ENCODE measurements around the gene FRYL. TPM values are rescaled to one million over a fixed set of nuclear protein-coding genes. Genes with fewer than 3 reads are reported as not detected.

The FRYL gene
- total RNA-seq, 3 donors from 2014 or later = 70.9 to 112 (median 86.2) TPM

GRCh38 chr4:48635980-48636379 lies 144.1 kb downstream of the FRYL start:
- DNase-seq (ENCODE audit: low spot score in 2 of 2) = no peak
- Histone ChIP-seq H3K4me1 (no peaks in the 10 kb centered on the region), H3K9me3 (no peaks in the 10 kb centered on the region), H3K27me3 (no peaks in the 10 kb centered on the region), H3K36me3 (no peaks in the 10 kb centered on the region), H3K4me3 (no peak overlapping the region), H3K27ac (no peak overlapping the region)
- intact Hi-C loops (cut with DNase I; ENCODE audit: low total_unique reads) = no loop called here
- TF ChIP-seq POLR2AphosphoS5 (IDR thresholded peaks at IDR 0.05) (no peak), POLR2A (IDR thresholded peaks at IDR 0.05) (no peak), CTCF (IDR thresholded peaks at IDR 0.05) (no peak)

- no peaks in the 10 kb centered on the region for H3K9me3 ChIP-seq
- intact Hi-C loops (cut with DNase I; ENCODE audit: low total_unique reads) = no loop called here
- no peak for TF ChIP-seq CTCF (IDR thresholded peaks at IDR 0.05)
- no peak for TF ChIP-seq POLR2AphosphoS5 (IDR thresholded peaks at IDR 0.05)
- no peak for TF ChIP-seq POLR2A (IDR thresholded peaks at IDR 0.05)
- H3K27ac ChIP-seq = no peak overlapping the region
- H3K4me3 ChIP-seq = no peak overlapping the region
- H3K4me1 ChIP-seq = no peaks in the 10 kb centered on the region
- H3K27me3 ChIP-seq = no peaks in the 10 kb centered on the region
- DNase-seq (ENCODE audit: low spot score in 2 of 2) = no peak
- H3K36me3 ChIP-seq = no peaks in the 10 kb centered on the region
Measured at GRCh38 chr4:48635310-48635709, 144.8 kb downstream of the FRYL start.

GRCh38 chr4:48634688-48635308 lies 145.3 kb downstream of the FRYL start:
- Histone ChIP-seq H3K27me3 (no peaks in the 10 kb centered on the region), H3K4me1 (no peaks in the 10 kb centered on the region), H3K27ac (no peak overlapping the region), H3K9me3 (no peaks in the 10 kb centered on the region), H3K36me3 (no peaks in the 10 kb centered on the region), H3K4me3 (no peak overlapping the region)
- DNase-seq (ENCODE audit: low spot score in 2 of 2) = no peak
- intact Hi-C loops (cut with DNase I; ENCODE audit: low total_unique reads) = no loop called here
- no peak for TF ChIP-seq POLR2A (IDR thresholded peaks at IDR 0.05)
- TF ChIP-seq POLR2AphosphoS5 (IDR thresholded peaks at IDR 0.05) = no peak
- TF ChIP-seq CTCF (IDR thresholded peaks at IDR 0.05) = no peak

- Histone ChIP-seq H3K27me3 (no peaks in the 10 kb centered on the region), H3K27ac (no peak overlapping the region), H3K36me3 (no peaks in the 10 kb centered on the region), H3K4me1 (no peaks in the 10 kb centered on the region), H3K9me3 (no peaks in the 10 kb centered on the region), H3K4me3 (no peak overlapping the region)
- intact Hi-C loops (cut with DNase I; ENCODE audit: low total_unique reads) = no loop called here
- DNase-seq (ENCODE audit: low spot score in 2 of 2) = no peak
- TF ChIP-seq POLR2A (IDR thresholded peaks at IDR 0.05) (no peak), POLR2AphosphoS5 (IDR thresholded peaks at IDR 0.05) (no peak), CTCF (IDR thresholded peaks at IDR 0.05) (no peak)
Measured at GRCh38 chr4:48633657-48634056, 146.4 kb downstream of the FRYL start.

GRCh38 chr4:48629458-48629857 lies 150.6 kb downstream of the FRYL start:
- Histone ChIP-seq H3K36me3 (no peaks in the 10 kb centered on the region), H3K4me3 (no peak overlapping the region), H3K27me3 (no peaks in the 10 kb centered on the region), H3K9me3 (no peaks in the 10 kb centered on the region), H3K27ac (no peak overlapping the region), H3K4me1 (no peaks in the 10 kb centered on the region)
- intact Hi-C loops (cut with DNase I; ENCODE audit: low total_unique reads) = no loop called here
- TF ChIP-seq CTCF (IDR thresholded peaks at IDR 0.05) (no peak), POLR2A (IDR thresholded peaks at IDR 0.05) (no peak), POLR2AphosphoS5 (IDR thresholded peaks at IDR 0.05) (no peak)
- DNase-seq (ENCODE audit: low spot score in 2 of 2) = no peak

All from breast epithelium (tissue), 4 donors.